Smooth muscle cell (in vitro differentiated cells): ENCODE measurements around the gene TSPY2. TPM values are rescaled to one million over a fixed set of nuclear protein-coding genes. Genes with fewer than 3 reads are reported as not detected.
"Not testable (repeated sequence)": the region's sequence is repeated elsewhere in the genome, so short reads cannot be mapped to it uniquely, and the experiment has no call there.

Source experiments
- DNase-seq: peaks from one replicate; lab custom pipeline; 2025; ENCODE audit not compliant: unreplicated experiment; lab: John Stamatoyannopoulos, UW
- H2AFZ ChIP-seq: fragments of 200-600 bp; sonication (generic); 2 replicates; pipeline ENCODE4 v1.6.0; 2016; ENCODE audit warnings: antibody characterized with exemption, low read depth, mild to moderate bottlenecking
- H3F3A ChIP-seq: fragments of 200-600 bp; sonication (generic); 2 replicates; pipeline ENCODE4 v1.6.0; 2017; ENCODE audit warnings: antibody characterized with exemption, low read depth
- H3K27ac ChIP-seq: fragments of 200-600 bp; sonication (generic); 2 replicates; pipeline ENCODE4 v1.5.1; 2016; ENCODE audit warnings: low read depth, mild to moderate bottlenecking
- H3K27me3 ChIP-seq: fragments of 200-600 bp; sonication (generic); 2 replicates; pipeline ENCODE4 v1.6.1; 2016; ENCODE audit warnings: low read depth, mild to moderate bottlenecking
- H3K36me3 ChIP-seq: fragments of 200-600 bp; sonication (generic); 2 replicates; pipeline ENCODE4 v1.5.1; 2016; ENCODE audit warnings: low read depth
- H3K4me1 ChIP-seq: fragments of 200-600 bp; sonication (generic); 2 replicates; pipeline ENCODE4 v1.5.1; 2016; ENCODE audit warnings: low read depth
- H3K4me2 ChIP-seq: fragments of 200-600 bp; sonication (generic); 2 replicates; pipeline ENCODE4 v1.6.0; 2016; ENCODE audit warnings: mild to moderate bottlenecking
- H3K4me3 ChIP-seq: fragments of 200-600 bp; sonication (generic); 2 replicates; pipeline ENCODE4 v1.5.1; 2016; ENCODE audit warnings: mild to moderate bottlenecking
- H3K79me2 ChIP-seq: fragments of 200-600 bp; sonication (generic); 2 replicates; pipeline ENCODE4 v1.6.0; 2016; ENCODE audit warnings: low read depth, mild to moderate bottlenecking
- H3K9ac ChIP-seq: fragments of 200-600 bp; sonication (generic); 2 replicates; pipeline ENCODE4 v1.6.0; 2016; ENCODE audit warnings: low read depth
- H3K9me3 ChIP-seq: fragments of 200-600 bp; sonication (generic); replicated peaks from 2 replicates; pipeline ENCODE4 v1.5.1; 2016; ENCODE audit warnings: low read depth
- H4K20me1 ChIP-seq: fragments of 200-600 bp; sonication (generic); 2 replicates; pipeline ENCODE4 v1.6.0; 2016; ENCODE audit warnings: low read depth
- WGBS: methylation state at CpG from one replicate; pipeline ENCODE4 v1.1.7; 2016; ENCODE audit warnings: low lambda C conversion rate; 5-methylcytosine and 5-hydroxymethylcytosine counted together
- polyA plus RNA-seq: library from polyadenylated mRNA; unstranded; fragments of >200 nt; fragmentation: Nextera tagmentation; extraction: Ambion mirVana; gene quantifications from 2 replicates; pipeline ENCODE4 v1.2.1, GENCODE V29; 2016
- total RNA-seq: library from RNA; depleted of rRNA; stranded (reverse); fragments of >200 nt; gene quantifications from 2 replicates; pipeline ENCODE4 v1.2.3, GENCODE V29; 2014

Gene TSPY2, protein sequence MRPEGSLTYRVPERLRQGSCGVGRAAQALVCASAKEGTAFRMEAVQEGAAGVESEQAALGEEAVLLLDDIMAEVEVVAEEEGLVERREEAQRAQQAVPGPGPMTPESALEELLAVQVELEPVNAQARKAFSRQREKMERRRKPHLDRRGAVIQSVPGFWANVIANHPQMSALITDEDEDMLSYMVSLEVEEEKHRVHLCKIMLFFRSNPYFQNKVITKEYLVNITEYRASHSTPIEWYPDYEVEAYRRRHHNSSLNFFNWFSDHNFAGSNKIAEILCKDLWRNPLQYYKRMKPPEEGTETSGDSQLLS
- total RNA-seq = not detected in 2 replicates
- polyA plus RNA-seq = not detected in 2 replicates

DNA sequence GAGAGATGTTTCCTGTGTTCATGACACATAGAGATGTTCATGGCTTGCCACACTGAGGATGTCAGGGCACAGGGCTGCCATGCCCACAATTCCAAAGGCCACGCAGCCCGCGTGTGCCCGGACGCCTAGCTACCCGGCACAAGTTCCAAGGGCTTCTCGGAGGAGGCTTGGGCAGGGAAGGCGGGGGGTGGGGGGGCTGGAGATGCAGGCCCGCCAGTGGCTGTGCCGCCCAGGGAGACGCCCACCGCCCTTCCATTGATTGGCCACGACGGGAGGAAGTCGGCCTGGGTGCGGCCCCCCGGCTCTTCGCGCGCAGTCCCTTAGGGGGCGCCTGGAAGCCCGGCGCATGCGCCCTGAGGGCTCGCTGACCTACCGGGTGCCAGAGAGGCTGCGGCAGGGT, at the start of gene TSPY2:
TSS of gene TSPY2 (plus strand) at position 301 of the 400 bp plus-strand sequence. CDS start at position 347, 46 bp downstream.
- not testable (repeated sequence) for DNase-seq, H3K9ac ChIP-seq, H3K4me3 ChIP-seq, H3K27ac ChIP-seq, H4K20me1 ChIP-seq, H3K4me2 ChIP-seq, H3K36me3 ChIP-seq, H3K79me2 ChIP-seq, H3K9me3 ChIP-seq, H3K27me3 ChIP-seq, H3F3A ChIP-seq, H2AFZ ChIP-seq, H3K4me1 ChIP-seq
- no CpG with 5 or more reads among the region's 27 CpGs for WGBS

DNA sequence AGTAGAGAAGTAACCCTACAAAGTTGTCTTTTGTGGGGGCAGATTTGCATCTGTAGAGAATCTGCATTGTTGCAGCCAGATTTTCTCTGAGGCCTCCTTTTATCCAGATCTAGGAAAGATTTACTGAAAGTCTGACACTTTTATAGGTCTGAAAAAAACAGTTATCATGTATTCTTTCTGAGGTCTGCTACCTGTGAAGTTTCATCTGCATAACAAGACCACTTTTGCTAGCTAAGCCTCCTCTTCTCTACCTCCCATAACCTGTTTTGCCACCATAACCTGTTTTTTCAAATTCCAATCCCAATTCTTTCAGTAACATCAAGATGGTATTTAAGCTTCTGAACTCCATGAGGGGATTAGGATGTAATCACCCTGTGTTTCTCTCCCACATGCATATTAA, 36.5 kb upstream of the TSPY2 start:
- not testable (repeated sequence) for H3F3A ChIP-seq, H3K9me3 ChIP-seq, H3K36me3 ChIP-seq, H3K4me2 ChIP-seq, H3K4me3 ChIP-seq, H3K79me2 ChIP-seq, H3K9ac ChIP-seq, H3K27me3 ChIP-seq, H4K20me1 ChIP-seq, H3K4me1 ChIP-seq, DNase-seq, H2AFZ ChIP-seq, H3K27ac ChIP-seq

DNA sequence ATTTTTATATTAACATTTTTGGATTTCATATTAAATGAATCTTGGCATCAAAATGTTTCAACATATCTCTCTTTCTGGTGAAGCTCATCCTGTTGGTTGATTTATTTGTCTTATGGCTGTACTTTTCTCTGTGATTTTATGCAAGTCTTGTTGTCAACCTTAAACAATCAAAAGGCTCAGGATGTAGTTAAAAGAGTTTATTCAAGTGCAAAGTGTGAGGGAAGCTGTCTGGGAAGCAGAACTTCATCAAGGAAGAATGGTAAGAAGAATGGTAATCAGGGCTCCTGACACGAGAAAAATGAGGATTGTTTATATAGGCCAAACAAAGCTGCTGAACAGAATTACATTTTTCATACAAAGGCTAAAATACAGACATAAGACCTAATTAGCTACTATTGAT, 29.0 kb upstream of the TSPY2 start:
- not testable (repeated sequence) for H3K9ac ChIP-seq

DNA sequence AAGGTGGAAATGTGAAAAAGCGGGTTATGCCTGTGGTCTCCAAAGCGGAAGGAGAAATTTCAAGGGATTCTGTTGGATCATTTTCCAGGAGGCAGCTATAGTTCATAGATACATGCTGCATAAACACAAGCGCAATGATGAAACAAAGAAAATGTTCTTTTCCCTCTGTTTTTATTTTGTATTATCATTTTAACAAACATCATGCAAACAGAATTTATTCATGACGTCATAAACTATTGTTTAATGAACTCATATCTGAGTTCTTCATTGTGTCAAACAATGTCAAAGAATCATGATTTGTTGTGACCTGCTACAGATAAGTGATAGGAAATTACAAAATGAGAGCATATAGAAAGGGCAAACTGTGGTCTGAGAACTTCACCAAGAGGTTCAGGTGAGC, 23.8 kb downstream of the TSPY2 start:
- not testable (repeated sequence) for H3K9me3 ChIP-seq, H3K4me2 ChIP-seq, H3K9ac ChIP-seq, H3K79me2 ChIP-seq, H3K4me3 ChIP-seq, H2AFZ ChIP-seq, H3K36me3 ChIP-seq, H3K27me3 ChIP-seq, H3K27ac ChIP-seq, DNase-seq, H3F3A ChIP-seq, H3K4me1 ChIP-seq, H4K20me1 ChIP-seq
- WGBS = no CpG with 5 or more reads among the region's 4 CpGs

More for the DNA sequence above, 29.0 kb upstream of the TSPY2 start:
- H2AFZ ChIP-seq, H3K36me3 ChIP-seq, H3K9me3 ChIP-seq, H3K27me3 ChIP-seq, H3K79me2 ChIP-seq, H3K4me2 ChIP-seq, H4K20me1 ChIP-seq, H3K4me3 ChIP-seq, H3K27ac ChIP-seq, H3F3A ChIP-seq, DNase-seq, H3K4me1 ChIP-seq: not testable (repeated sequence)
- no CpG with 5 or more reads among the region's 1 CpG for WGBS
